ENCODE data around the gene DSG2.

Gene DSG2

DNA sequence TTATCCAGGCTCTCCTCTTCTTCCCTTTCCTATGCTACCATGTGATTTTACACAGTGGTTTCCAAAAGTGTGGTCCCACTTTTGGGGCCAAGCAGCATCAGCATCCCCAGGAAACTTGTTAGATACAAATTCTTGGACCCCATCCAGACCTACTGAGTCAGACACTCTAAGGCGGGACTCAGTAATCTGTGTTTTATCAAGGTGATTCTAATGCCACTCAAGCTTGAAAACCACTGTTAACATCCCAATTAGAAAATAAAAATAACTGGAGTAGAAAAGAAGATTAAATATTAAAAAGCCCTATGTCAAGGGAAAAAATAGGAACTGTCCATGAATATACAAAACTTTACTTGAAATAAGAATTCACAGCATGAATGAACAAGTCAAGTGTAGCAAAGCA is 10.8 kb downstream of the DSG2 start:
- TF ChIP-seq, protein P1, sequence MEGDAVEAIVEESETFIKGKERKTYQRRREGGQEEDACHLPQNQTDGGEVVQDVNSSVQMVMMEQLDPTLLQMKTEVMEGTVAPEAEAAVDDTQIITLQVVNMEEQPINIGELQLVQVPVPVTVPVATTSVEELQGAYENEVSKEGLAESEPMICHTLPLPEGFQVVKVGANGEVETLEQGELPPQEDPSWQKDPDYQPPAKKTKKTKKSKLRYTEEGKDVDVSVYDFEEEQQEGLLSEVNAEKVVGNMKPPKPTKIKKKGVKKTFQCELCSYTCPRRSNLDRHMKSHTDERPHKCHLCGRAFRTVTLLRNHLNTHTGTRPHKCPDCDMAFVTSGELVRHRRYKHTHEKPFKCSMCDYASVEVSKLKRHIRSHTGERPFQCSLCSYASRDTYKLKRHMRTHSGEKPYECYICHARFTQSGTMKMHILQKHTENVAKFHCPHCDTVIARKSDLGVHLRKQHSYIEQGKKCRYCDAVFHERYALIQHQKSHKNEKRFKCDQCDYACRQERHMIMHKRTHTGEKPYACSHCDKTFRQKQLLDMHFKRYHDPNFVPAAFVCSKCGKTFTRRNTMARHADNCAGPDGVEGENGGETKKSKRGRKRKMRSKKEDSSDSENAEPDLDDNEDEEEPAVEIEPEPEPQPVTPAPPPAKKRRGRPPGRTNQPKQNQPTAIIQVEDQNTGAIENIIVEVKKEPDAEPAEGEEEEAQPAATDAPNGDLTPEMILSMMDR (IDR thresholded peaks at IDR 0.05; ENCODE audit: insufficient read depth, low read depth, low read length, missing control alignments), result no peak
- H3K4me3 ChIP-seq (ENCODE audit: low read depth, low read length), result no peak overlapping the region
- no peak for DNase-seq (ENCODE audit: low read depth)

DNA sequence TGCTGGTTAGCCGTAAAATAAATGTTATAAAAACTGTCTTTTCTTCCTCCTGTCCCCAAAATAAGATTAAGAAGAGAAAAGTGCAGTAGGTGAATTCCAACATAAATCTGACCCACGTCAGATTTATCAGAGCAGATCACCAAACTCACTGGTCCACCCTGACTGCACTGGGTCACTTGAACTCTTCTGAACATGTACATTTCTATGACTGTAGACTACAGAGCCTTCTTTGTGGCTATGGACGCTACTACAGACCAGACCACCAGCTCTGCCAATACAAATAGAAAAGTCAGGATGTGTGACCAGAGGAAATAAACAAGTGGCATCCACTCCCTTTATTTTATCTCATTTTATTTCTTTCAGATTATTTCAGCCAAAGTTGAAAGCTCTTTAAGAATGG is 11.6 kb downstream of the DSG2 start:
- TF ChIP-seq, protein P1 (IDR thresholded peaks at IDR 0.05; ENCODE audit: insufficient read depth, low read depth, low read length, missing control alignments), result no peak
- DNase-seq (ENCODE audit: low read depth), result no peak
- H3K4me3 ChIP-seq (ENCODE audit: low read depth, low read length), result no peak overlapping the region

DNA sequence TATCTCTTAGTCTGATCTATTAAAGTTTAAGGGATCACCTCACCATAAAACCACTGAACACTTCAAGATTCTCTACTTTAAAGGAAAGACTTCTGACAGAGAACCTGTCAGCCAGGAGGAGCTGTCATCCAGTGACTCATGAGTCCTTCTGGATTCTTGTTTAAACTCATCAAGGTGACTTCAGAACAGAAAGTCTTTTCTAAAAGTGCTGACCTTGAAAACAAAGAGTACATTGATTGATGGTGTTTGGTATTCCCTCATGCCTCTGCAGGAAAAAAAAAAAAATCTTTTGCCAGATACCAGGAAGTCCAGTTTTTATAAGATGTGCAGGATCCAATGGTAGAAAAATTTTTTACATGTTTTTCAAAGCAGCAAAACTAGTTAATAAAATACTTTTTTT is 12.3 kb downstream of the DSG2 start:
- no peak overlapping the region for H3K4me3 ChIP-seq (ENCODE audit: low read depth, low read length)
- TF ChIP-seq, protein P1 (IDR thresholded peaks at IDR 0.05; ENCODE audit: insufficient read depth, low read depth, low read length, missing control alignments), result no peak
- DNase-seq (ENCODE audit: low read depth), result no peak

DNA sequence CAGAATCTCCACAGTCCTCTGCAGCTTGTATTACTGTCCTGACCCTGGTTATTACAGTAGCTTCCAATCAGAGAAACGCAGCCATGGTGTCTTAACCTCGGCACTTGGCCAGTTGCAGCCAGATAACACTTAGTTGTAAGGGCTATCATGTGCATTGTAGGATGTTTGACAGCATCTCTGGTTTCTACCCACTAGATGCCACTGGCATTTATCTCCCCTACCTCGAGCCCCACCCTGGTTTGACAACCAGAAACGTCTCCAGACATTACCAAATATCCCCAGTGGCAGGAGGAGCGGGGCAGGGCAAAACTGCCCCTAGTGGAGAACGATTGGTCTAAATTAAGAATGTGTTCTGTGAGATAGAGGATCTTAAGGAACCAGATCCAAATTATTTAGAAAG is 13.1 kb downstream of the DSG2 start:
- H3K4me3 ChIP-seq (ENCODE audit: low read depth, low read length), result no peak overlapping the region
- no peak for DNase-seq (ENCODE audit: low read depth)
- TF ChIP-seq, protein P1 (IDR thresholded peaks at IDR 0.05; ENCODE audit: insufficient read depth, low read depth, low read length, missing control alignments), result peak; percentile 17

DNA sequence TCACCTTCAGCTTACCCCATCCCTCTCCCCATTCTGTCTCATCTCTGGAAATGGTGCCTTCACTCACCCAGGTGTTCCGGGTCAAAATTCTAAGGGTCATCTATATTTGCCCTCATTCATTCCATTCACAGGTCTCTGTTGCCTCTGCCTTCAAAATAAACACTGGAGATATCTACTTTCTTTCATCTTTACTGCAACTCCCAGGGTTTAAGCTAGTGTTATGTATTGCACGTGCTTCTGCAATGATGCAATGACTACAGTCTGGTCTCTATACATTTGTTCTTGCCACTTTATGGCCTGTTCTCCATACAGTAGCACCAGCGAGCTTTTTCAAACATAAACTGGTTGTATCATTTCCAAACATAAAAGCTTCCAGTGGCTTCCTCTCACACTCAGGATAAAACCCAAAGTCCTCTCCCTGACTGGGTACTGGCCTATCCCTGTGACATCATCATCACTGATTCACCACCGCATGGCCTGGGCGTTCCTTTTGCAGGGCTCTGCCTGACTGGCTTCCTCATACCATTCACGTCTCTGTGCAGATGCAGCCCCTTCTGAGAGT is 14.3 kb downstream of the DSG2 start:
- no peak overlapping the region for H3K4me3 ChIP-seq (ENCODE audit: low read depth, low read length)

DNA sequence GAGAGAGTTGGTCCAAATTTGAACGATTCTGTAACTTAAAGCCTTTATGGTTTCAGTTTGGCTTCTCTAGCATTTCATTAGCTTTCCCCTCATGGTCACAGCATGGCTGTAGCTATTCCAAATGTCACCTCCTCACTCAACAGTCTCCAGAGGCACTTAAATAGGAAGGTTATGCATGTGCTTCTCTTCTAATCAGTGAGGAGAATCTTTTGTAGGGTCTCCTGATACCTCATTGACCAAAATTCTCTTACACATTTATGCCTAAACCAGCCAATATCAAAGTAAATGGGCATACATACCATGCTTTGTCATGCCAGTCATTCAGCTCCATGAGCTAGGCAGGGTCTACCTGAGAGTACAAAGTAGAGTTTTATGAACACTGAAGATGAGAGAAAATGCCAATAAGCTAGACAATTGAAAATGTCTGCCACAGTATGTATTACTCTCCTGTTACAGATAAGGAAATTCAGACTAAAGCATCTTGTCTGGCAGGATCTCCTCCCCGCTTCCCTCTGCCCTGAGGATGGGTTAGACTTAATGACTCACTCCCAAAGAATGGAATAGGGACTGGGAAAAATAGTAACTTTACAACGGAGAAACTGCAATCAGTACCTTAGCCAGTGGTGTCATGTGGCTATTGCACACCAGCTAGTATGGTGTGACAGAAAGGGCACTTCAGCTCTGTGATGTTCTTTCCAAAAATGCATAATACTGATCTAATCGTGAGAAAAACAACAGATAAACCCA is 15.4 kb downstream of the DSG2 start:
- TF ChIP-seq, protein P1 (IDR thresholded peaks at IDR 0.05; ENCODE audit: insufficient read depth, low read depth, low read length, missing control alignments), result no peak
- no peak overlapping the region for H3K4me3 ChIP-seq (ENCODE audit: low read depth, low read length)
- DNase-seq (ENCODE audit: low read depth), result no peak

More for the DNA sequence above, 14.3 kb downstream of the DSG2 start:
- TF ChIP-seq, protein P1 (IDR thresholded peaks at IDR 0.05; ENCODE audit: insufficient read depth, low read depth, low read length, missing control alignments), result no peak
- DNase-seq (ENCODE audit: low read depth), result no peak

All from GM12865 (cell line).